OCI-LY7 (cell line): ENCODE measurements around the gene EXD2. TPM values are rescaled to one million over a fixed set of nuclear protein-coding genes. Genes with fewer than 3 reads are reported as not detected.

Experiments
- BruUV-seq: library from RNA; stranded (reverse); fragments of 400-500 nt; replicated peaks from 2 replicates; lab custom pipeline; 2021; lab: Mats Ljungman, UMichigan
- CTCF ChIA-PET: fragments of 300-600 bp; sonication (Branson Sonifier 250); formaldehyde crosslinking; loops from one replicate; lab custom pipeline; 2022; ENCODE audit warnings: antibody characterized with exemption; ENCODE audit not compliant: unreplicated experiment; lab: Charles Lee
- POLR2A ChIA-PET: fragments of 300-600 bp; sonication (Branson Sonifier 250); formaldehyde crosslinking; loops from one replicate; lab custom pipeline; 2022; ENCODE audit warnings: antibody characterized with exemption; lab: Charles Lee
- DNase-seq: peaks from one replicate; pipeline ENCODE4 v3.0.0-alpha.2; 2015; ENCODE audit warnings: low spot score
- H2AFZ ChIP-seq: fragments of 200-600 bp; sonication (generic), shearing (Covaris generic); 2 replicates; pipeline ENCODE4 v1.6.1; 2014; ENCODE audit warnings: mild to moderate bottlenecking, antibody characterized with exemption, low read length, moderate library complexity
- H3K27ac ChIP-seq: fragments of 200-600 bp; sonication (generic); 2 replicates; pipeline ENCODE4 v1.5.1; 2014; ENCODE audit warnings: mixed run types, low read depth, mild to moderate bottlenecking, moderate library complexity, low read length, inconsistent platforms; ENCODE audit not compliant: poor library complexity, severe bottlenecking
- H3K36me3 ChIP-seq: fragments of 200-600 bp; sonication (generic); 2 replicates; pipeline ENCODE4 v1.6.1; 2014; ENCODE audit warnings: mild to moderate bottlenecking, antibody characterized with exemption, low read length, moderate library complexity, mixed read lengths; ENCODE audit not compliant: insufficient read depth
- H3K4me1 ChIP-seq: fragments of 200-600 bp; sonication (generic); 2 replicates; pipeline ENCODE4 v1.5.1; 2014; ENCODE audit warnings: mild to moderate bottlenecking, low read length; ENCODE audit not compliant: insufficient read depth, poor library complexity, severe bottlenecking
- H3K4me2 ChIP-seq: fragments of 200-600 bp; sonication (generic); 2 replicates; pipeline ENCODE4 v1.6.1; 2014; ENCODE audit warnings: mild to moderate bottlenecking, low read length
- H3K4me3 ChIP-seq: fragments of 200-600 bp; sonication (generic); 2 replicates; pipeline ENCODE4 v1.5.1; 2014; ENCODE audit warnings: mild to moderate bottlenecking, low read depth, low read length; ENCODE audit not compliant: poor library complexity, severe bottlenecking
- H3K79me2 ChIP-seq: fragments of 200-600 bp; sonication (generic); 2 replicates; pipeline ENCODE4 v1.6.1; 2016; ENCODE audit warnings: low read depth, mild to moderate bottlenecking, low read length, moderate library complexity, mixed read lengths; ENCODE audit not compliant: insufficient read depth
- H3K9me2 ChIP-seq: fragments of 200-600 bp; sonication (generic); 2 replicates; pipeline ENCODE4 v1.6.1; 2016; ENCODE audit warnings: mild to moderate bottlenecking, low read length, mixed read lengths; ENCODE audit not compliant: insufficient read depth
- H3K9me3 ChIP-seq: fragments of 200-600 bp; sonication (generic); 2 replicates; pipeline ENCODE4 v1.6.1; 2014; ENCODE audit warnings: mild to moderate bottlenecking, mixed run types, low read length, mixed read lengths
- H4K20me1 ChIP-seq: fragments of 200-600 bp; sonication (generic); 2 replicates; pipeline ENCODE4 v1.6.1; 2014; ENCODE audit warnings: mild to moderate bottlenecking, antibody characterized with exemption, low read length, moderate library complexity, mixed read lengths; ENCODE audit not compliant: insufficient read depth
- CTCF ChIP-seq: fragments of 200-600 bp; sonication (generic); conservative IDR thresholded peaks from 2 replicates; pipeline ENCODE4 v1.5.1; 2014; ENCODE audit warnings: mild to moderate bottlenecking, antibody characterized with exemption, low read length, moderate library complexity, mixed read lengths
- EZH2phosphoT487 ChIP-seq: fragments of 200-600 bp; sonication (generic); IDR thresholded peaks from 2 replicates; pipeline ENCODE4 v1.6.1; 2018; ENCODE audit warnings: low read depth, borderline replicate concordance, mild to moderate bottlenecking, mixed run types, antibody characterized with exemption, low read length, moderate library complexity, mixed read lengths
- intact Hi-C: fragments of 100-400 bp; cut with micrococcal nuclease; formaldehyde crosslinking; loops from one replicate; pipeline ENCODE4 v1.10.0; 2022; ENCODE audit not compliant: unreplicated experiment
- total RNA-seq, 2 experiments: library from RNA; depleted of rRNA in 1 of 2; stranded (reverse); fragments of >200 nt in 1 of 2; shearing (Covaris generic) in 1 of 2; gene quantifications; 2 replicates each; pipeline ENCODE4 v1.2.3, GENCODE V29; 2014 to 2022

Gene EXD2
- total RNA-seq, 2 experiments from 2014 or later = 2.7 to 8.4 TPM

DNA sequence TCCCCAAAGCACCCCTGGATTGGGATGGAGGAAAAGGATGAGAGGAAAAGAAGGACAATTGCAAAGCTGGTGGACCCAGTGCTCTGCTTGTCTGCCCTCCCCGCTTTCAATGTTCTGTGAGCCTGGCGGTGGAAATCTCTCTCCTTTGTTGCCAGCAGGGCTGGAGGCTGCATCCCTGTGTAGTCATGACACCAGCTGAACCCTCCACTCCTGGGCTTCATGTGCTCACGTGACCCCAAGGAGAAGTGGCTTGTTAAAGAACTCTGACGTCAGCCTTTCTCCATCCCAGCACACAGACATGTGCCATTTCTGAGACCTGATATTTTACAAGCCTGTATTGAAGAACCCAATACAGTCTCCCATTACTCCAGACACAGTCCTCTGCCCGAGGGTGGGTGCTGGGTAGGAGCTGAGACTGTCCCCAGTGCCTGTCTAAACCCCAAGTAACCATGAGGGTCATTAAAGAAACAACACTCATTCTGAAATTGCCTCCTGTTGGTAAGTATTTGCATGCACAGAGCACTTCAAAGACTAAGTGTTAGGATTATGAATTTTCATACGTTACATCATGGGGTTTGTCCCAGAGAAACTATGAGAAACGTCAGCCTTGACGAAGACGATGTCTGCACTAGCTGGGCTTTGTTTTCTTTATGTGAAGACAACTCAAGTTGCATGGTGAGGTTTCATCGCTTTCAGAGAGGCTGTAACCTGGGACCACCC, 90.3 kb downstream of the EXD2 start:
- Histone ChIP-seq H3K9me3 (no peaks in the 10 kb centered on the region), H2AFZ (no peak overlapping the region), H3K4me2 (no peak overlapping the region), H3K27ac (no peak overlapping the region), H3K36me3 (no peaks in the 10 kb centered on the region), H3K4me1 (no peaks in the 10 kb centered on the region), H3K79me2 (no peaks in the 10 kb centered on the region), H4K20me1 (no peaks in the 10 kb centered on the region), H3K9me2 (no peaks in the 10 kb centered on the region), H3K4me3 (no peak overlapping the region)
- ChIA-PET POLR2A (no interaction called here), CTCF (no interaction called here)
- TF ChIP-seq EZH2phosphoT487 = no peak
- no peak for TF ChIP-seq CTCF
- BruUV-seq = no TSS peak
- intact Hi-C loops = no loop called here
- DNase-seq = no peak

DNA sequence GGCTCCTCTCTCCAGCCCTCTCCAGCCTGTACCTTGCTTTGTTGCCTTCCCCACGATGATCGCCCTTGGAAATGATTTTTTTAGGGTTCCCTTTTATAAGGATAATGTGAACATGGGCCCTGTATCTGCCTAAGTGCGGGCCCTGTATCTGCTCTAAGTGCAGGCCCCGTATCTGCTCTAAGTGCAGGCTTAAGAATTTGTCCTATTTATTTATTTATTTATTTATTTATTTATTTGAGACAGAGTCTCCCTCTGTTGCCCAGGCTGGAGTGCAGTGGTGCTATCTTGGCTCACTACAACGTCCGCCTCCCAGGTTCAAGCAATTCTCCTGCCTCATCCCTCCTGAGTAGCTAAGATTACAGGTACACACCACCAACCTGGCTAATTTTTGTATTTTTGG, 91.2 kb downstream of the EXD2 start:
- no peak for DNase-seq
- H3K27ac ChIP-seq = no peak overlapping the region
- H3K9me2 ChIP-seq = no peaks in the 10 kb centered on the region
- no peaks in the 10 kb centered on the region for H3K36me3 ChIP-seq
- H4K20me1 ChIP-seq = no peaks in the 10 kb centered on the region
- H2AFZ ChIP-seq = no peak overlapping the region
- intact Hi-C loops = no loop called here
- POLR2A ChIA-PET = no interaction called here
- H3K4me2 ChIP-seq = no peak overlapping the region
- no peaks in the 10 kb centered on the region for H3K4me1 ChIP-seq
- BruUV-seq = no TSS peak
- CTCF ChIA-PET = no interaction called here
- no peak overlapping the region for H3K4me3 ChIP-seq
- TF ChIP-seq CTCF (no peak), EZH2phosphoT487 (no peak)
- no peaks in the 10 kb centered on the region for H3K79me2 ChIP-seq
- H3K9me3 ChIP-seq = no peaks in the 10 kb centered on the region

GRCh38 chr14:69284170-69284569, 92.9 kb downstream of the EXD2 start:
- intact Hi-C loops = no loop called here
- no peaks in the 10 kb centered on the region for H3K4me1 ChIP-seq
- no peak overlapping the region for H2AFZ ChIP-seq
- H3K79me2 ChIP-seq = no peaks in the 10 kb centered on the region
- TF ChIP-seq EZH2phosphoT487 = no peak
- no peak for TF ChIP-seq CTCF
- no peaks in the 10 kb centered on the region for H3K36me3 ChIP-seq
- H3K27ac ChIP-seq = no peak overlapping the region
- no TSS peak for BruUV-seq
- H3K9me2 ChIP-seq = no peaks in the 10 kb centered on the region
- no peaks in the 10 kb centered on the region for H4K20me1 ChIP-seq
- no peak overlapping the region for H3K4me3 ChIP-seq
- DNase-seq = no peak
- H3K4me2 ChIP-seq = no peak overlapping the region
- ChIA-PET CTCF (no interaction called here), POLR2A (no interaction called here)
- H3K9me3 ChIP-seq = no peaks in the 10 kb centered on the region
